H1 (cell line): Measurements from ENCODE around the gene AADACL2.

ENCODE experiments used
- BCL11A ChIP-seq, 2 experiments: IDR thresholded peaks; one replicate each; pipeline ENCODE4 v1.6.1; 2011; ENCODE audit warnings: low read depth in 2 of 2, low read length in 2 of 2, mild to moderate bottlenecking in 2 of 2
- CBX8 ChIP-seq: fragments of 300-800, 300-1000 bp; sonication (generic); IDR thresholded peaks from 2 replicates; pipeline ENCODE4 v1.7.1; 2016; ENCODE audit warnings: low read depth, low read length, borderline replicate concordance
- CREB1 ChIP-seq: IDR thresholded peaks from 2 replicates; pipeline ENCODE4 v1.6.1; 2012; ENCODE audit warnings: inconsistent platforms
- GABPA ChIP-seq: IDR thresholded peaks from 2 replicates; pipeline ENCODE4 v1.6.1; 2011; ENCODE audit warnings: mild to moderate bottlenecking, low read length, moderate library complexity, borderline replicate concordance; ENCODE audit not compliant: insufficient read depth
- POLR2A ChIP-seq, 2 experiments: IDR thresholded peaks; 1 replicate in 1 of 2; 2 replicates in 1 of 2; pipeline ENCODE4 v1.6.1; 2011; ENCODE audit warnings: low read depth in 2 of 2, low read length in 2 of 2, mild to moderate bottlenecking in 2 of 2; ENCODE audit errors: control extremely low read depth in 1 of 2
- POLR2AphosphoS5 ChIP-seq: IDR thresholded peaks from 2 replicates; pipeline ENCODE4 v1.6.1; 2011; ENCODE audit warnings: low read depth, low read length
- RBBP5 ChIP-seq: IDR thresholded peaks from 2 replicates; pipeline ENCODE4 v1.7.1; 2012; ENCODE audit warnings: low read depth, mild to moderate bottlenecking, inconsistent platforms, low read length, moderate library complexity, borderline replicate concordance
- SIN3A ChIP-seq, 2 experiments: IDR thresholded peaks in 1 of 2; conservative IDR thresholded peaks in 1 of 2; 2 replicates each; pipeline ENCODE4 v1.6.1; 2011 to 2012; ENCODE audit warnings: low read length in 2 of 2, improper control_type of control experiment in 1 of 2, low read depth in 1 of 2, mild to moderate bottlenecking in 1 of 2
- SUZ12 ChIP-seq: fragments of 200-600 bp; sonication (generic); IDR thresholded peaks from 2 replicates; pipeline ENCODE4 v1.6.1; 2012; ENCODE audit warnings: mild to moderate bottlenecking, inconsistent platforms, low read length, moderate library complexity, mixed read lengths
- TAF1 ChIP-seq: IDR thresholded peaks from 2 replicates; pipeline ENCODE4 v1.6.1; 2011; ENCODE audit warnings: mild to moderate bottlenecking, low read depth, low read length
- TBP ChIP-seq: IDR thresholded peaks from 2 replicates; pipeline ENCODE4 v1.6.1; 2011; ENCODE audit warnings: low read depth, low read length, improper control_type of control experiment
- TEAD4 ChIP-seq: IDR thresholded peaks from 2 replicates; pipeline ENCODE4 v1.6.1; 2012; ENCODE audit warnings: low read depth, low read length, inconsistent platforms, mixed read lengths
- TF ChIP-seq, protein P1 (sequence below), 3 experiments: IDR thresholded peaks; 1 replicate in 2 of 3; 2 replicates in 1 of 3; pipeline versions ENCODE4 v1.5.1 to v1.6.1; 2011; ENCODE audit warnings: low read length in 3 of 3, mild to moderate bottlenecking in 3 of 3, inconsistent platforms in 2 of 3, low read depth in 1 of 3, moderate library complexity in 1 of 3; ENCODE audit not compliant: insufficient read depth in 1 of 3; ENCODE audit errors: control extremely low read depth in 1 of 3

DNA sequence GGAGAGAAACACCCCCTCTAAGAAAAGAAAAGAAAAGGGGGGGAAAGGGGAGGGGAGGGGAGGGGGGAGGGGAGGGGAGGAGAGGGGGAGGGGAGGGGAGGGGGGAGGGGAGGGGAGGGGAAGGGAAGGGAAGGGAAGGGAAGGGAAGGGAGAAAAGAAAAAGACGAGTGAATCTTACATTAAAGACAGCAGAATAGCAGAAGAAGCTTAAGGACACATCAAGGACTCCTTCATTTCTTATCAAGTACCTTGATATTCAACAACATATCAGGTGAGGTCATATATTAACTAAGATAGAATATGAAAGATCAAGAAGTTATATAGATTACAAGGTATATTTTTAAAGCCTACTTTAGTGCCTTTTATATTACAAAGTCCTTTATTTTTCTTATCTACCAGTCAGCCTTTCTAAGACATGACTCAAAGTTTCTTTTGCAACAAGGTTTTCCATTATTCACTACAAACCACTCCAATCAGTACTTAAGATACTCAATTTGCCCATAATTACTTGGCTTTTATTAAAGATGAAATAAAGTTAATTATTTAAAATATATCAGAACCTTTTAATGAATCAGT lies 62.5 kb downstream of the AADACL2 start:
- no peak for TF ChIP-seq TEAD4
- no peak for TF ChIP-seq CBX8
- no peak for TF ChIP-seq GABPA
- TF ChIP-seq BCL11A (IDR thresholded peaks at IDR 0.05; ENCODE audit: low read depth in 2 of 2, low read length in 2 of 2), result no peak
- TF ChIP-seq POLR2A (IDR thresholded peaks at IDR 0.05; ENCODE audit: control extremely low read depth in 1 of 2, low read depth in 2 of 2, low read length in 2 of 2), result no peak
- no peak for TF ChIP-seq SIN3A (conservative IDR thresholded peaks at IDR 0.05 in 1 of 2, IDR thresholded peaks at IDR 0.05 in 1 of 2; ENCODE audit: low read depth in 1 of 2, low read length in 2 of 2)
- TF ChIP-seq CREB1, result no peak
- TF ChIP-seq, protein P1, sequence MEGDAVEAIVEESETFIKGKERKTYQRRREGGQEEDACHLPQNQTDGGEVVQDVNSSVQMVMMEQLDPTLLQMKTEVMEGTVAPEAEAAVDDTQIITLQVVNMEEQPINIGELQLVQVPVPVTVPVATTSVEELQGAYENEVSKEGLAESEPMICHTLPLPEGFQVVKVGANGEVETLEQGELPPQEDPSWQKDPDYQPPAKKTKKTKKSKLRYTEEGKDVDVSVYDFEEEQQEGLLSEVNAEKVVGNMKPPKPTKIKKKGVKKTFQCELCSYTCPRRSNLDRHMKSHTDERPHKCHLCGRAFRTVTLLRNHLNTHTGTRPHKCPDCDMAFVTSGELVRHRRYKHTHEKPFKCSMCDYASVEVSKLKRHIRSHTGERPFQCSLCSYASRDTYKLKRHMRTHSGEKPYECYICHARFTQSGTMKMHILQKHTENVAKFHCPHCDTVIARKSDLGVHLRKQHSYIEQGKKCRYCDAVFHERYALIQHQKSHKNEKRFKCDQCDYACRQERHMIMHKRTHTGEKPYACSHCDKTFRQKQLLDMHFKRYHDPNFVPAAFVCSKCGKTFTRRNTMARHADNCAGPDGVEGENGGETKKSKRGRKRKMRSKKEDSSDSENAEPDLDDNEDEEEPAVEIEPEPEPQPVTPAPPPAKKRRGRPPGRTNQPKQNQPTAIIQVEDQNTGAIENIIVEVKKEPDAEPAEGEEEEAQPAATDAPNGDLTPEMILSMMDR (IDR thresholded peaks at IDR 0.05; ENCODE audit: control extremely low read depth in 1 of 3, insufficient read depth in 1 of 3, low read depth in 1 of 3, low read length in 3 of 3), result no peak
- no peak for TF ChIP-seq SUZ12
- TF ChIP-seq TAF1, result no peak
- TF ChIP-seq POLR2AphosphoS5, result no peak
- TF ChIP-seq RBBP5, result no peak
- TF ChIP-seq TBP, result no peak
